GM10248 (cell line): Measurements from ENCODE around the gene MYH14.
A peak's percentile ranks its signal among the peaks of the same experiment; 100 is the strongest.

Experiments
- CTCF ChIA-PET: fragments of 300-600 bp; sonication (Branson Sonifier 250); formaldehyde crosslinking; extraction: SDS; loops from one replicate; lab custom pipeline; 2021; ENCODE audit warnings: antibody characterized with exemption; lab: Yijun Ruan, JAX
- POLR2A ChIA-PET: fragments of 350-650 bp; sonication (Branson Sonifier 250); formaldehyde crosslinking; extraction: SDS; loops from one replicate; lab custom pipeline; 2020; ENCODE audit warnings: antibody characterized with exemption; lab: Yijun Ruan, JAX
- DNase-seq: peaks from one replicate; pipeline ENCODE4 v3.0.0; 2012; ENCODE audit errors: extremely low spot score
- CTCF ChIP-seq: IDR thresholded peaks from 2 replicates; pipeline ENCODE4 v1.5.1; 2012; ENCODE audit warnings: mild to moderate bottlenecking, low read depth; ENCODE audit errors: extremely low read depth, missing control alignments, control extremely low read depth

Gene MYH14

GRCh38 chr19:50323782-50324133 lies 120.3 kb downstream of the MYH14 start:
- CTCF ChIA-PET, result no interaction called here
- POLR2A ChIA-PET, result interaction anchor here (0.6 kb wide), 1 partner anchor 284 kb away, joined by 8 read pairs; no protein-coding TSS in a partner anchor
- no peak for TF ChIP-seq CTCF
- no peak for DNase-seq

GRCh38 chr19:50324331-50324730 lies 120.9 kb downstream of the MYH14 start:
- no peak for TF ChIP-seq CTCF
- POLR2A ChIA-PET, result no interaction called here
- CTCF ChIA-PET, result interaction anchor here (2.6 kb wide), 1 partner anchor 8 kb away, joined by 5 read pairs; no protein-coding TSS in a partner anchor
- DNase-seq, result no peak

- ChIA-PET CTCF (interaction anchor here (0.7 to 2.6 kb wide), 2 partner anchors 10 to 16 kb away, joined by 3 to 5 read pairs; no protein-coding TSS in a partner anchor), POLR2A (interaction anchor here (0.9 kb wide), 1 partner anchor 9 kb away, joined by 4 read pairs; no protein-coding TSS in a partner anchor)
- DNase-seq, result peak; percentile 95
- TF ChIP-seq CTCF, result no peak
Measured at GRCh38 chr19:50325310-50326100, 122.1 kb downstream of the MYH14 start.

- CTCF ChIA-PET, result interaction anchor here (2.6 kb wide), 1 partner anchor 10 kb away, joined by 5 read pairs; no protein-coding TSS in a partner anchor
Measured at GRCh38 chr19:50326101-50326664, 122.8 kb downstream of the MYH14 start.

GRCh38 chr19:50327013-50327412 lies 123.6 kb downstream of the MYH14 start:
- POLR2A ChIA-PET, result no interaction called here
- CTCF ChIA-PET, result interaction anchor here (2.6 kb wide), 1 partner anchor 11 kb away, joined by 5 read pairs; no protein-coding TSS in a partner anchor
- no peak for DNase-seq
- no peak for TF ChIP-seq CTCF

More at GRCh38 chr19:50326101-50326664, 122.8 kb downstream of the MYH14 start:
- POLR2A ChIA-PET, result interaction anchor here (0.9 kb wide), 1 partner anchor 10 kb away, joined by 4 read pairs; no protein-coding TSS in a partner anchor
- TF ChIP-seq CTCF, result no peak
- no peak for DNase-seq

- ChIA-PET POLR2A (interaction anchor here (0.5 kb wide), 1 partner anchor 113 kb away, joined by 3 read pairs; no protein-coding TSS in a partner anchor), CTCF (interaction anchor here (0.7 to 2.1 kb wide), 17 partner anchors 8 to 594 kb away, joined by 3 to 25 read pairs (median 5); partner anchors contain the start of gene NR1H2)
- TF ChIP-seq CTCF, result no peak
- no peak for DNase-seq
Measured at GRCh38 chr19:50327461-50328223, 124.2 kb downstream of the MYH14 start.
